CD4-positive, alpha-beta T cell (primary cell): Measurements from ENCODE around the gene ITGAE. TPM values are rescaled to one million over a fixed set of nuclear protein-coding genes. Genes with fewer than 3 reads are reported as not detected.
A peak's percentile ranks its signal among the peaks of the same experiment; 100 is the strongest.

Experiments used
- ATAC-seq: fragments of 200-7000 bp; cut with Tn5 transposase; one replicate; pipeline ENCODE4 v1.10.0; 2022; ENCODE audit warnings: mild to moderate bottlenecking; ENCODE audit not compliant: poor library complexity
- CTCF ChIA-PET: fragments of 350-600 bp; sonication (Branson Sonifier 250); formaldehyde crosslinking; loops from one replicate; lab custom pipeline; 2021; ENCODE audit warnings: antibody characterized with exemption, inconsistent platforms; lab: Charles Lee
- POLR2A ChIA-PET: fragments of 350-600 bp; sonication (Branson Sonifier 250); formaldehyde crosslinking; loops from one replicate; lab custom pipeline; 2021; ENCODE audit warnings: antibody characterized with exemption, inconsistent platforms; lab: Charles Lee
- DNase-seq, 14 experiments: peaks; one replicate each; pipeline ENCODE4 v3.0.0-alpha.2; 2013 to 2020; ENCODE audit warnings: mixed read lengths in 2 of 14
- H3K27ac ChIP-seq, 2 donors: one replicate each; pipeline versions ENCODE4 v1.5.1 to v1.7.0; 2013; ENCODE audit warnings: low read length in 2 of 2, low read depth in 1 of 2, mild to moderate bottlenecking in 1 of 2
- H3K27me3 ChIP-seq, 2 experiments: 1 replicate in 1 of 2; 2 replicates in 1 of 2; pipeline versions ENCODE4 v1.6.1 to v1.7.0; 2013; ENCODE audit warnings: low read length in 2 of 2, control low read depth in 1 of 2, mild to moderate bottlenecking in 1 of 2, moderate library complexity in 1 of 2; ENCODE audit not compliant: insufficient read depth in 2 of 2, control insufficient read depth in 1 of 2
- H3K36me3 ChIP-seq: one replicate; pipeline ENCODE4 v1.6.1; 2013; ENCODE audit warnings: low read length, control low read depth; ENCODE audit not compliant: insufficient read depth
- H3K4me1 ChIP-seq: one replicate; pipeline ENCODE4 v1.6.1; 2013; ENCODE audit warnings: low read length, control low read depth; ENCODE audit not compliant: insufficient read depth
- H3K4me3 ChIP-seq: one replicate; pipeline ENCODE4 v1.5.1; 2013; ENCODE audit warnings: mild to moderate bottlenecking, low read length, moderate library complexity
- H3K9me3 ChIP-seq, 2 experiments: 1 replicate in 1 of 2; 2 replicates in 1 of 2; pipeline versions ENCODE4 v1.6.1 to v1.7.0; 2013; ENCODE audit warnings: low read length in 2 of 2, mild to moderate bottlenecking in 2 of 2, control low read depth in 1 of 2, moderate library complexity in 1 of 2; ENCODE audit not compliant: control insufficient read depth in 1 of 2, insufficient read depth in 1 of 2
- H3K27ac Mint-ChIP-seq: one replicate; pipeline ENCODE4 v1.8.0; 2020; ENCODE audit warnings: mixed read lengths
- H3K27me3 Mint-ChIP-seq: one replicate; pipeline ENCODE4 v1.8.0; 2021; ENCODE audit warnings: mixed read lengths
- H3K36me3 Mint-ChIP-seq: one replicate; pipeline ENCODE4 v1.8.0; 2021; ENCODE audit warnings: low read depth, mixed read lengths
- H3K4me1 Mint-ChIP-seq: one replicate; pipeline ENCODE4 v1.8.0; 2021; ENCODE audit warnings: low read depth, mixed read lengths
- H3K4me3 Mint-ChIP-seq: one replicate; pipeline ENCODE4 v1.8.0; 2020; ENCODE audit warnings: mild to moderate bottlenecking, mixed read lengths
- H3K9me3 Mint-ChIP-seq: one replicate; pipeline ENCODE4 v1.8.0; 2020; ENCODE audit warnings: mixed read lengths
- CTCF ChIP-seq: fragments of 200-600 bp; IDR thresholded peaks from one replicate; pipeline ENCODE4 v1.8.0; 2022; ENCODE audit warnings: antibody characterized with exemption, mild to moderate bottlenecking
- intact Hi-C, 2 experiments: fragments of 100-400 bp; cut with DNase I in 1 of 2; cut with micrococcal nuclease in 1 of 2; formaldehyde crosslinking; loops; one replicate each; pipeline versions ENCODE4 v1.15.1 to v1.9.0; 2023 to 2025; cut with DNase I, micrococcal nuclease
- total RNA-seq, 174 experiments: library from RNA in 2 of 174; stranded (reverse) in 2 of 174; gene quantifications; one replicate each; pipeline ENCODE4 v1.2.3 and lab custom pipeline; 2021 to 2026

ITGAE gene
- total RNA-seq, 2 experiments from 2014 or later = 15.8 to 18.3 TPM

GRCh38 chr17:3847165-3847670 lies 46.2 kb upstream of the ITGAE start:
- H3K4me1 Mint-ChIP-seq = peaks cover 28% of the 10 kb centered on the region
- Histone ChIP-seq H3K4me1 (peaks cover 30% of the 10 kb centered on the region), H3K9me3 (no peaks in the 10 kb centered on the region), H3K27me3 (no peaks in the 10 kb centered on the region), H3K36me3 (peaks cover 3% of the 10 kb centered on the region), H3K4me3 (no peak overlapping the region), H3K27ac (no peak overlapping the region)
- no peak overlapping the region for H3K27ac Mint-ChIP-seq
- ChIA-PET CTCF (interaction anchor here (0.7 to 4.0 kb wide), 5 partner anchors 17 to 211 kb away, joined by 3 to 52 read pairs (median 7); partner anchors contain the start of genes CTNS and SHPK), POLR2A (interaction anchor here (1.0 to 3.9 kb wide), 6 partner anchors 20 to 296 kb away, joined by 3 to 21 read pairs (median 15); partner anchors contain the start of genes CTNS, CYB5D2, SHPK and ZZEF1)
- ATAC-seq (no peak), DNase-seq (no peak)
- no peaks in the 10 kb centered on the region for H3K9me3 Mint-ChIP-seq
- intact Hi-C loops = loop anchor here (2.0 to 10.0 kb wide), 8 partner anchors 110 to 568 kb away; partner anchors contain the start of genes CTNS (in 1 of the 2), CYB5D2 (in 1 of the 2), EMC6 (in 1 of the 2) and SHPK (in 1 of the 2)
- H3K27me3 Mint-ChIP-seq = peaks cover 7% of the 10 kb centered on the region
- TF ChIP-seq CTCF = no peak
- H3K4me3 Mint-ChIP-seq = peak overlapping the region; percentile 95
- peaks cover 16% of the 10 kb centered on the region for H3K36me3 Mint-ChIP-seq

GRCh38 chr17:3846437-3847164 lies 45.6 kb upstream of the ITGAE start:
- intact Hi-C loops = loop anchor here (1.0 to 10.0 kb wide), 9 partner anchors 46 to 568 kb away; partner anchors contain the start of genes CTNS (in 1 of the 2), CYB5D2 (in 1 of the 2), EMC6 (in 1 of the 2) and SHPK (in 1 of the 2)
- DNase-seq = no peak
- Mint-ChIP-seq H3K27ac (peak overlapping the region; percentile 82), H3K9me3 (no peaks in the 10 kb centered on the region), H3K36me3 (peaks cover 16% of the 10 kb centered on the region), H3K4me1 (peaks cover 28% of the 10 kb centered on the region), H3K27me3 (peaks cover under 1% of the 10 kb centered on the region), H3K4me3 (peak overlapping the region; percentile 95)
- POLR2A ChIA-PET = interaction anchor here (0.6 to 3.9 kb wide), 22 partner anchors 12 to 1032 kb away, joined by 3 to 21 read pairs (median 4); partner anchors contain the start of genes CAMKK1, CTNS, CYB5D2 and HASPIN
- peak; percentile 22 for TF ChIP-seq CTCF
- Histone ChIP-seq H3K4me1 (peaks cover 30% of the 10 kb centered on the region), H3K27me3 (no peaks in the 10 kb centered on the region), H3K27ac (no peak overlapping the region), H3K36me3 (peaks cover 6% of the 10 kb centered on the region), H3K4me3 (no peak overlapping the region), H3K9me3 (no peaks in the 10 kb centered on the region)
- ATAC-seq = no peak
- CTCF ChIA-PET = interaction anchor here (0.6 to 4.0 kb wide), 19 partner anchors 9 to 1204 kb away, joined by 3 to 52 read pairs (median 4); partner anchors contain the start of genes CTNS and SHPK
